Measurements from ENCODE around the gene SHISA6.
A peak's percentile ranks its signal among the peaks of the same experiment; 100 is the strongest.

SHISA6 gene

DNA sequence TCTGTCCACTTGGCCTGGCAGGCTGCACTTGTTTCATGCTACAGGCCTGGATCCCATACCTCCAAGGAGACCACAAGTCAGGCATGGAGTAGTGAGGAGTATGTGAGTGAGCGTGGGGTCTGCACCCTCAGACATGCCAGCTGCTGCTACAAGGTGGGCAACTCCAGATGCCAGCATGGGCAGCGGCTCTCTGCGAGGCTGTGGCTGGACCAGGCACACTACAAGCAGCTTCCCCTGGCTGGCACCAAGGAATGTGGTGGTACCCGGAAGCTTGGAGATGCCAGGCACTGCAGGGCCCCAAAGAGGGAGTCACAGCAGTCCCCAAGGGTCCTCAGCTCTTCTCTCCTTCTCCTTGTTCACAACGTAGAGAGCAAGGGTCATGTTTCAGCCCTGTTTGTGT, 341.2 kb downstream of the SHISA6 start:
- no peak for FAIRE-seq
- DNase-seq (ENCODE audit: insufficient read length, low spot score): no peak
- TF ChIP-seq, protein P1, sequence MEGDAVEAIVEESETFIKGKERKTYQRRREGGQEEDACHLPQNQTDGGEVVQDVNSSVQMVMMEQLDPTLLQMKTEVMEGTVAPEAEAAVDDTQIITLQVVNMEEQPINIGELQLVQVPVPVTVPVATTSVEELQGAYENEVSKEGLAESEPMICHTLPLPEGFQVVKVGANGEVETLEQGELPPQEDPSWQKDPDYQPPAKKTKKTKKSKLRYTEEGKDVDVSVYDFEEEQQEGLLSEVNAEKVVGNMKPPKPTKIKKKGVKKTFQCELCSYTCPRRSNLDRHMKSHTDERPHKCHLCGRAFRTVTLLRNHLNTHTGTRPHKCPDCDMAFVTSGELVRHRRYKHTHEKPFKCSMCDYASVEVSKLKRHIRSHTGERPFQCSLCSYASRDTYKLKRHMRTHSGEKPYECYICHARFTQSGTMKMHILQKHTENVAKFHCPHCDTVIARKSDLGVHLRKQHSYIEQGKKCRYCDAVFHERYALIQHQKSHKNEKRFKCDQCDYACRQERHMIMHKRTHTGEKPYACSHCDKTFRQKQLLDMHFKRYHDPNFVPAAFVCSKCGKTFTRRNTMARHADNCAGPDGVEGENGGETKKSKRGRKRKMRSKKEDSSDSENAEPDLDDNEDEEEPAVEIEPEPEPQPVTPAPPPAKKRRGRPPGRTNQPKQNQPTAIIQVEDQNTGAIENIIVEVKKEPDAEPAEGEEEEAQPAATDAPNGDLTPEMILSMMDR (IDR thresholded peaks at IDR 0.05; ENCODE audit: insufficient read depth, missing control alignments): no peak

DNA sequence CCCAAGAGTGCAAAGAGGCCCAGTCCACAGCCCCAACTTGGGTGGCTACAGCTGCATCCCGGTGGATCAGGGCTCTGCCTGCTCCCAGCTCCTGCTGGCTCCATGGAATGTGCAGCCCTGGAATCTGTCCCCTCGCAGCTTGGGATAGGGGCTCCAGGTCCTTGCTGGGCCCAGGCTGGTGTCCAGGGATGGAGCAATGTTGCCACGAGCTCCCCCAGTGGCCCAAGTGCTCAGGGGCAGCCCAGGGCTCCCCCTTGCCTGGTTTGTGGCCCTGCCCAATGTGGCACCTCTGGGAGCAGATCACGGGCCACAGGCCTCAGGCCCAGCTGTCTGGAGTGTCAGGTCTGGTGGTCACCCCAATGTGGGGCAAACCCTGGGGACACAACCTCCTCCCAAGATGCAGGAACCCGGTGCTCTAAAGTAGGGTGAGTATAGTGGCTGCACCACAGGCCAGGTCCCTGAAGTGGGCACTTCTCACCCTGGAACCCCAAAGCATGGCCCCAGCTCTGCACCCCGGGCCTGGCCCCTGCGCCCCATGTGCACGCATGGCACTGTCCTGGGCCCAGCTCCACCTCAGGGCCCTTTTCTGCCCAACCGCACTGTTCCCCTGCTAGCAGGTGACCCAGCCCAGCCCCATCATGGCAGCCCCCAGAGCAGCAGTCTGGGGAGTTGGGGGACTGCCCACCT, 342.4 kb downstream of the SHISA6 start:
- DNase-seq (ENCODE audit: insufficient read length, low spot score) (no peak), FAIRE-seq (no peak)
- TF ChIP-seq, protein P1 (IDR thresholded peaks at IDR 0.05; ENCODE audit: insufficient read depth, missing control alignments): no peak

DNA sequence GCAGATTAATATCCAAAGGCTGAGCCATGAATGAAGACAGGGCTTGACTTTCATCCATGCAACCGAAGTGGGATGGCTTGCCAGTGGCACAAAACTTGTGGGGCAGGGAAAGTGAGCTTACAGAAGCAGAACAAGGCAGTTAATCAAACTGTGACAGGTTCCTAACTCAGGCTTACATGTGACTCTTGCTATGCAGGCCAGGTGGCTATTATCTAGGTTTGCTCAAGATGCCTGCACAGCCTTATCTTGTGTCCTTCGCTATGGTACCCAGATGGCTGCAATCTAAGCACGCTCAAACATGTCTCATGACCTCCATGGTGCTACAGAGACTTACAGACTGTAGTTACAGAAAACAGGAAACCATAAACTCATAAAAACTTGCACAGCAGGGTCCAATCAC, 348.7 kb downstream of the SHISA6 start:
- no peak for DNase-seq (ENCODE audit: insufficient read length, low spot score)
- FAIRE-seq: no peak
- TF ChIP-seq, protein P1 (IDR thresholded peaks at IDR 0.05; ENCODE audit: insufficient read depth, missing control alignments): no peak

DNA sequence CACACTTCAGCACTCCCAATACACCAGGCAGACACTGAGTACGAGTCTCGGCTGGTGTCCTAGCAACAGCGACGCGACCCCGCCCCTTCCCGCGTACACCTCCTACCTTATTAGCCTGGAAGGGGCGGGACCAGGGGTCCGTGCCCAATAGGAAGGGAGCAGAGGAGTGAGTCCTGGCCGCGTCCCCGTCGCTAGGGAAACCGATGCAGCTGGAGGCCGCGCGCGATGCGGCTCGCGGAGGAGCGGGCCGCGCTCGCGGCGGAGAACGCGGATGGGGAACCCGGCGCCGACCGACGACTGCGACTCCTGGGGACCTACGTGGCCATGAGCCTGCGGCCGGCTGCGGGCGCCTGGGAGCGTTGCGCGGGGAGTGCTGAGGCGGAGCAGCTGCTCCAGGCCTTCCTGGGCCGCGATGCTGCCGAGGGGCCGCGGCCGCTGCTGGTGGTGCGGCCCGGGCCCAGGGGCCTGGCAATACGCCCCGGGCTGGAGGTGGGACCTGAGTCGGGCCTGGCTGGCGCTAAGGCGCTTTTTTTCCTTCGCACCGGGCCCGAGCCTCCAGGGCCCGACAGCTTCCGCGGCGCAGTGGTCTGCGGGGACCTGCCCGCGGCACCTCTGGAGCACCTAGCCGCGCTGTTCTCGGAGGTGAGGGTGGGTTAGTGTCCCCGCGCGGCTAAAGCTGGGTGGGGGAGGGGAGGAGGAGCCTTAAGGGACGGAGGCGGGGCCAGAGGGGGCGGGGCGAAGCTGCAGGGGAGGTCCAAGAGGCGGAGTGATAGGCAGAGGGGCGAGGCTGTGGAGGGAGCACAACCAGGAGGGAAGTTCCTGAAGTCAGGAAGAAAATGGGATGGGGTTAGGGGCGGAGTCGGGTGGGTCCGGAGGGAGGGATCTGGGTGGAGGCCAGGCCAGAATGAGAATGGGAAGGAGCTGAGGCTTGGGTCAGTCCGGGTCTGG, 357.5 kb downstream of the SHISA6 start, which contains the start of gene DNAH9:
TSS of gene DNAH9 (plus strand) at position 197 of the 948 bp plus-strand sequence. CDS start at position 226, 29 bp downstream.
- TF ChIP-seq, protein P1 (IDR thresholded peaks at IDR 0.05; ENCODE audit: insufficient read depth, missing control alignments): no peak
- FAIRE-seq (no peak), DNase-seq (ENCODE audit: insufficient read length, low spot score) (peak; percentile 56)

DNA sequence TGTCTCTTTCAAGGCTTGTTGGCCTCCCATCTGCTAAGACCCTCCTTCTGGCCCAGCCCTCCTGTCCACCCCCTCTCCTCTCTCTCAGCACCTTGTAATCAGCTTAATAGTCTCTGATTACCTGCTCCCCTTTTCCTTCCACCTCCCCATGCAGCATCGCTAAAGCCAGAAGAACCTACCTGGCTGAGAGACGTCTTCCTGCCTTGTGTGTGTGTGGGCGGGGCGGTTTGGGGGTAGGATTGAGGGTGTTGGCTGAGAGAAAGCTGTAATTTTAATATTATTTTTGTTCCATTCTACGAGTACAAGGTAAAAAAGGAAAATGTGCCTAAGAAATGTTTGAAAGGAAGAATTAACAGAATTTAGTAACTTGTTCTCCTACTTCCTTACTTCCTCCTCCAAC, 360.6 kb downstream of the SHISA6 start:
- FAIRE-seq: no peak
- no peak for DNase-seq (ENCODE audit: insufficient read length, low spot score)
- TF ChIP-seq, protein P1 (IDR thresholded peaks at IDR 0.05; ENCODE audit: insufficient read depth, missing control alignments): no peak

DNA sequence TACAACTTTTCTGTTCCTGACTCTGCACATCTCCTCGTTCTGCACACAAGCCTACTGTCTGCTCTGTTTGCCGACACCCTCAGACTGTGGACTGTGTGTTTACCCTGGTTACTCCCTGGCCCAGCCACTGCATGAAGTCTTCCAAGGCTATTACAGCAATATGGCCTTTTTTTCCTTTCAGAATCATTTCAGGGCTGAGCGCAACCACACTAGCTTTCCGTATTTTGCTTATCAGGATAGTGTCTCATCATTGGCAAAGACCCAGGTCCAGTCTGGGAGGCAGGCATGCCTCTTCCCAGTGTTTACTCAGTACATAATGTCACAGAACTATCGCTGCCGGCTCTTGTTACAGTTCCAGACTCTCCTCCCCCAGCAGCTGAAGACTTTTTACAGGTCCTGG, 367.4 kb downstream of the SHISA6 start:
- TF ChIP-seq, protein P1 (IDR thresholded peaks at IDR 0.05; ENCODE audit: insufficient read depth, missing control alignments): no peak
- DNase-seq (ENCODE audit: insufficient read length, low spot score): no peak
- FAIRE-seq: no peak
